ENCODE measurements around the gene DUSP28.

- TF ChIP-seq CTCF (IDR thresholded peaks at IDR 0.05; ENCODE audit: low read depth, low read length, missing input control) (no peak), FOXA1 (IDR thresholded peaks at IDR 0.05) (no peak), TAF1 (conservative IDR thresholded peaks at IDR 0.05) (no peak), ATF3 (IDR thresholded peaks at IDR 0.05) (no peak), SP1 (IDR thresholded peaks at IDR 0.05) (no peak), JUND (IDR thresholded peaks at IDR 0.05) (no peak), EGR1 (IDR thresholded peaks at IDR 0.05; ENCODE audit: low read depth in 2 of 2) (no peak)
These were observed 34.4 kb upstream of the DUSP28 start for GRCh38 chr2:240525802-240526201.
